Ovary (tissue), 9 donors: ENCODE data around the gene GATAD2A. TPM values are rescaled to one million over a fixed set of nuclear protein-coding genes. Genes with fewer than 3 reads are reported as not detected.

ENCODE experiments used
- DNase-seq, 5 donors: peaks; one replicate each; pipeline ENCODE4 v3.0.0-alpha.2; 2019 to 2020
- H3K27ac ChIP-seq, 2 donors: fragments of 200-600 bp; one replicate each; pipeline versions ENCODE4 v1.5.1 to v1.8.0; 2019 to 2022
- H3K27me3 ChIP-seq: fragments of 200-600 bp; one replicate; pipeline ENCODE4 v1.8.0; 2022
- H3K36me3 ChIP-seq: fragments of 200-600 bp; sonication (generic); one replicate; pipeline ENCODE4 v1.5.1; 2019
- H3K4me1 ChIP-seq: one replicate; pipeline ENCODE4 v1.8.1; 2013; ENCODE audit warnings: mild to moderate bottlenecking, moderate library complexity; ENCODE audit not compliant: insufficient read depth
- H3K4me3 ChIP-seq: fragments of 200-600 bp; sonication (generic); one replicate; pipeline ENCODE4 v1.5.1; 2017
- H3K9me3 ChIP-seq, 2 donors: fragments of 200-600 bp in 1 of 2; sonication (generic) in 1 of 2; one replicate each; pipeline versions ENCODE4 v1.5.1 to v1.8.1; 2013 to 2019; ENCODE audit warnings: mild to moderate bottlenecking in 1 of 2, moderate library complexity in 1 of 2
- EP300 ChIP-seq: sonication (generic); formaldehyde crosslinking; IDR thresholded peaks from one replicate; pipeline ENCODE4 v1.6.1; 2017; ENCODE audit warnings: antibody characterized with exemption
- POLR2A ChIP-seq: fragments of 450-650 bp; IDR thresholded peaks from one replicate; pipeline ENCODE4 v1.6.1; 2017; ENCODE audit warnings: antibody characterized with exemption, mild to moderate bottlenecking, moderate library complexity
- WGBS, 3 donors: extraction: QIAGEN DNeasy Blood & Tissue Kit in 1 of 3; methylation state at CpG; one replicate each; pipeline versions ENCODE4 v1.1.5 to v1.1.7; 2013 to 2017; 5-methylcytosine and 5-hydroxymethylcytosine counted together
- intact Hi-C, 4 donors: fragments of 100-400 bp; cut with DNase I; formaldehyde crosslinking; loops; one replicate each; pipeline versions ENCODE4 v1.11.0 to v1.15.1; 2022 to 2023
- polyA plus RNA-seq, 2 donors: library from polyadenylated mRNA; stranded (reverse); fragments of 200-250 nt in 1 of 2; fragments of 350-450 nt in 1 of 2; fragmentation: Illumina TruSeq in 1 of 2; extraction: RNeasy Lipid Tissue Mini Kit (QIAGEN cat#74804) in 1 of 2; gene quantifications; one replicate each; pipeline ENCODE4 v1.2.3, GENCODE V29; 2013 to 2014
- total RNA-seq, 7 donors: library from RNA; depleted of rRNA in 2 of 7; stranded (reverse); fragments of >200 nt in 2 of 7; fragmentation: NEBNext Ultra II Directional in 3 of 7; extraction: Animal tissue kit (Norgen Biotek cat#: 25700) in 3 of 7; gene quantifications; one replicate each; pipeline versions ENCODE4 v1.1.0 to v1.2.4, GENCODE V29; 2016 to 2023
- TF ChIP-seq, protein P1 (sequence below), 3 donors: fragments of 450-650 bp in 2 of 3; fragments of 200-600 bp in 1 of 3; IDR thresholded peaks; one replicate each; pipeline versions ENCODE4 v1.5.1 to v1.8.0; 2016 to 2022; ENCODE audit warnings: antibody characterized with exemption in 3 of 3, mild to moderate bottlenecking in 1 of 3
- donor health status: DM: no; HTN: no; CAD: no; lungs with moderate emphysema.
- donor health status: DM: no; HTN: no; CAD: no.
- donor health status: Bipolar disorder and iron deficiency.
- donor health status: DM: yes; HTN: yes; CAD: no.
- donor health status: DM: no; HTN: no; CAD: no.
- donor health status: DM: yes; HTN: yes; CAD: no.

The GATAD2A gene
- total and polyA plus RNA-seq, 9 donors = 10.7 to 83.0 (median 52.2) TPM

DNA sequence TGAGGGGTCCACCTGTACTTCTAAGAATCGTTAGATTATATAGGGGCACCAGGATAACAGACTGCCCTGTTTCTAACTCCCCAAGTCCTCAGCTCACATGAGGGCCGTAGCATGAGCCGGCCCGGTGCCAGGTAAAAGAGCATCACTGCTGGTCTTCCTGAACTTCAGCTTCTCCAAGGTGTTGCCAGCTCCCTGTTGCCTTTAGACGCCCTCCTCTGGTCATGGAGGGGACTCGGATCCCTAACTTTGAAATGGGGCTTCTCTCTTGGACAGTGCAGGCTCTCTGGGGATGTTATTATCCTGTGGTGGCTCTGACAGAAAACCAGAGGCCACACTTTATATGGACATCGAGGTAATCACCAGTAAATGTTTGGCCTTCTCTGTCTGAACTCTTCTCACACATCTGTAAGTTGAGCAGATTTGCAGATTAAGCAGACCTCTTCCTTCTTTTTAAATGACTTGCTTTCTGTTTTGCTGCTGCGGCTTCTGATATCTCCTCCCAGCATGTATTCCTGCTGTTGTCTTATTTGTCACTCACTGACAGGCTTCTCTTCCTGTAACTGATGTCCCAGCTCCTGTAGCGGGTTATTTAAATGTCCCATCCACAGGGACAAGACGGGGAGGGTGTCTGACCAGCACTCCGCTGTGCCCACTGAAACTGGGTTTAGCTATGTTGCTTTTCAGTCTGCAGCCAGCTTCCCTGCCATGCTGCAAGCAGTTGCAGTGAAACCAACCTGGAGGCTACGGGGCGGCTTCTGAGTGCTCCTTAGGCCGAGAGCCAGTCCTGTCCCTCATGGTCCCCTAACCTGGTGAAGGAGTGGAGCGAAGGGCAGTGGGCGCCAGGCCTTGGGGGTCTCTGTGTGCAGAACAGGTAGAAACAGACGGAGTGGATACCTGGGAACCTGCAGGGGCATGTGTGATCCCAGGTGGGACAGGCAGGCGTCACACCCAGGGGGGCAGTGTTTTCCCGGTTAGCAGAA is 70.7 kb downstream of the GATAD2A start:
- Histone ChIP-seq H3K36me3 (no peaks in the 10 kb centered on the region), H3K9me3 (no peaks in the 10 kb centered on the region), H3K4me3 (no peak overlapping the region), H3K27me3 (no peaks in the 10 kb centered on the region), H3K4me1 (peaks cover 12% of the 10 kb centered on the region), H3K27ac (no peak overlapping the region)
- intact Hi-C loops = no loop called here
- TF ChIP-seq POLR2A (no peak), EP300 (no peak)
- TF ChIP-seq, protein P1, sequence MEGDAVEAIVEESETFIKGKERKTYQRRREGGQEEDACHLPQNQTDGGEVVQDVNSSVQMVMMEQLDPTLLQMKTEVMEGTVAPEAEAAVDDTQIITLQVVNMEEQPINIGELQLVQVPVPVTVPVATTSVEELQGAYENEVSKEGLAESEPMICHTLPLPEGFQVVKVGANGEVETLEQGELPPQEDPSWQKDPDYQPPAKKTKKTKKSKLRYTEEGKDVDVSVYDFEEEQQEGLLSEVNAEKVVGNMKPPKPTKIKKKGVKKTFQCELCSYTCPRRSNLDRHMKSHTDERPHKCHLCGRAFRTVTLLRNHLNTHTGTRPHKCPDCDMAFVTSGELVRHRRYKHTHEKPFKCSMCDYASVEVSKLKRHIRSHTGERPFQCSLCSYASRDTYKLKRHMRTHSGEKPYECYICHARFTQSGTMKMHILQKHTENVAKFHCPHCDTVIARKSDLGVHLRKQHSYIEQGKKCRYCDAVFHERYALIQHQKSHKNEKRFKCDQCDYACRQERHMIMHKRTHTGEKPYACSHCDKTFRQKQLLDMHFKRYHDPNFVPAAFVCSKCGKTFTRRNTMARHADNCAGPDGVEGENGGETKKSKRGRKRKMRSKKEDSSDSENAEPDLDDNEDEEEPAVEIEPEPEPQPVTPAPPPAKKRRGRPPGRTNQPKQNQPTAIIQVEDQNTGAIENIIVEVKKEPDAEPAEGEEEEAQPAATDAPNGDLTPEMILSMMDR (IDR thresholded peaks at IDR 0.05) = no peak
- DNase-seq = no peak
- WGBS, 3 donors = 77 to 82% (median 80%) methylated on average over 19 of the region's 19 CpGs

DNA sequence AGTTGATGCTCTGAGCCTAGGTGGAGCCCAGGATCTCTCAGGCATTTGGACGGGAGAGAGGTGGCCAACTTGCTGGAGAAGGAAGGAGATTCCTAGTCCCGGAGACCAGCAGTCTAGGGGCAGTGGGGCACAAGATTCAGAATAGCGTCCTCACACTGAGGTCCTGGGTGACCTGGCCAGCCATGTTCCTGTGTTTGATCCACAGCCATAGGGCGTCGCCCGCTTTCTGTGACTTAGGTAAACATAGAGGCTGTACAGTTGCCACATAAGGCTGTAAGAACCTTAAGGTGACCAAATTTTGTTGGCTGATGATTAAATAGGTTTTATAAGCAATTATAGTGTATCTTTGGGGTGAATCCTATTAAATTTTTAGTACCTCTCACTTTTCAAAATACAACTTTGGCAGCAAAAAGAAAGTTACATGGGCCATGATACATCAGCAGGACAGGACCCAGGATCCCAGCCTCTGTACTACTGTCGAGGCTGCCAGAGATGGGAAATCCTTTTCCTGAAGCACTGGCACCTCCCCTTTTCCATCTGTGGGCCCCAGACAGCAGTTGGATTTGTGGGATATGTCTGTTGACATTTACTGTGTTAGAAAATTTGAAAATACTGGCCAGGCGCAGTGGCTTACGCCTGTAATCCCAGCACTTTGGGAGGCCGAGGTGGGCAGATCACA is 72.4 kb downstream of the GATAD2A start:
- H3K36me3 ChIP-seq = no peaks in the 10 kb centered on the region
- TF ChIP-seq, protein P1 (IDR thresholded peaks at IDR 0.05) = no peak
- no peak for TF ChIP-seq EP300
- TF ChIP-seq POLR2A = no peak
- 89 to 95% (median 93%) methylated on average over 10 of the region's 10 CpGs for WGBS, 3 donors
- H3K4me1 ChIP-seq = peaks cover 12% of the 10 kb centered on the region
- intact Hi-C loops = no loop called here
- H3K4me3 ChIP-seq = no peak overlapping the region
- no peak for DNase-seq
- no peak overlapping the region for H3K27ac ChIP-seq
- no peaks in the 10 kb centered on the region for H3K27me3 ChIP-seq
- no peaks in the 10 kb centered on the region for H3K9me3 ChIP-seq

DNA sequence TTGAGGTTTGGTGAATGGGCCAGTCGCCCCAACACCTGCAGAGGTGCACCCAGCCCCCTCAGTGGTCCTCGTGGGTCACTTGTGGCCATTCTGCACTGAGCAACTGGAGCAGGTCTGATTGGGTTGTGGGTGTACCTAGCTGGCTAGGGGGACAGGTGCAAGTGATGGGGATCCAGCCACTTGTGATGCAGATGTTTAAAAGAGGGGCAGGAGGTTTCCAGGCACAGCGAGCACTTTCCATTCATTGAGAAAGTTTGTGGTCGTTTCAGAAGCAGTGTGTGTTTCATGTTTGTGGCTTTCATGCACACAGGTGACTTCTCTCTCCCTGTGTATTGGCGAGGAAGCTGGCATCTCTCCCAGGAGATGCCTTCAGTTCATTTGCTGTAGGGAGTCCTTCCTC is 75.2 kb downstream of the GATAD2A start:
- 64 to 71% (median 68%) methylated on average over 5 of the region's 5 CpGs for WGBS, 3 donors

More for the DNA sequence above, 75.2 kb downstream of the GATAD2A start:
- no peak overlapping the region for H3K27ac ChIP-seq
- no peaks in the 10 kb centered on the region for H3K9me3 ChIP-seq
- no peaks in the 10 kb centered on the region for H3K27me3 ChIP-seq
- intact Hi-C loops = loop anchor here in 1 of 4 donors (10.0 kb wide), 1 partner anchor 56 kb away; no protein-coding TSS in a partner anchor
- no peaks in the 10 kb centered on the region for H3K36me3 ChIP-seq
- H3K4me1 ChIP-seq = no peaks in the 10 kb centered on the region
- DNase-seq = no peak
- no peak overlapping the region for H3K4me3 ChIP-seq
- TF ChIP-seq, protein P1 (IDR thresholded peaks at IDR 0.05) = no peak
- TF ChIP-seq POLR2A (no peak), EP300 (no peak)
